GM15510 (cell line): ENCODE measurements around the gene ZBTB20.

Experiments
- POLR2A ChIP-seq: IDR thresholded peaks from 3 replicates; pipeline ENCODE4 v1.6.1; 2011; ENCODE audit warnings: borderline replicate concordance; ENCODE audit not compliant: insufficient read length; ENCODE audit errors: extremely low read depth

ZBTB20 gene

GRCh38 chr3:114336857-114337256, 810.2 kb downstream of the ZBTB20 start:
- no peak for TF ChIP-seq POLR2A

- TF ChIP-seq POLR2A: no peak
Observed at GRCh38 chr3:114336122-114336697, 810.9 kb downstream of the ZBTB20 start.

- TF ChIP-seq POLR2A: no peak
Observed at GRCh38 chr3:114333923-114334240, 813.2 kb downstream of the ZBTB20 start.

GRCh38 chr3:114333180-114333922, 813.7 kb downstream of the ZBTB20 start:
- TF ChIP-seq POLR2A: no peak

- TF ChIP-seq POLR2A: no peak
Observed at GRCh38 chr3:114332342-114333179, 814.5 kb downstream of the ZBTB20 start.

GRCh38 chr3:114331710-114332109, 815.4 kb downstream of the ZBTB20 start:
- TF ChIP-seq POLR2A: no peak

GRCh38 chr3:114331007-114331406, 816.1 kb downstream of the ZBTB20 start:
- TF ChIP-seq POLR2A: no peak

- no peak for TF ChIP-seq POLR2A
Observed at GRCh38 chr3:114329823-114330222, 817.3 kb downstream of the ZBTB20 start.

GRCh38 chr3:114328345-114328744, 818.7 kb downstream of the ZBTB20 start:
- no peak for TF ChIP-seq POLR2A

- no peak for TF ChIP-seq POLR2A
Observed at GRCh38 chr3:114327665-114328064, 819.4 kb downstream of the ZBTB20 start.

- no peak for TF ChIP-seq POLR2A
Observed at GRCh38 chr3:114323546-114324254, 823.4 kb downstream of the ZBTB20 start.

GRCh38 chr3:114320246-114320645, 826.8 kb downstream of the ZBTB20 start:
- no peak for TF ChIP-seq POLR2A

GRCh38 chr3:114319453-114319852, 827.6 kb downstream of the ZBTB20 start:
- no peak for TF ChIP-seq POLR2A

GRCh38 chr3:114318295-114318694, 828.8 kb downstream of the ZBTB20 start:
- no peak for TF ChIP-seq POLR2A

GRCh38 chr3:114314282-114314681, 832.8 kb downstream of the ZBTB20 start:
- TF ChIP-seq POLR2A: no peak
